NB4 (cell line): ENCODE measurements around the gene ALPK3.

Experiments used
- DNase-seq: peaks from one replicate; pipeline ENCODE4 v3.0.0; 2010; ENCODE audit warnings: low read depth
- H3K4me3 ChIP-seq: one replicate; pipeline ENCODE4 v1.5.1; 2011; ENCODE audit warnings: mild to moderate bottlenecking, low read depth, low read length, moderate library complexity
- CTCF ChIP-seq: IDR thresholded peaks from one replicate; pipeline ENCODE4 v1.5.1; 2012; ENCODE audit warnings: low read depth, low read length
- MYC ChIP-seq: IDR thresholded peaks from 2 replicates; pipeline ENCODE4 v1.6.1; 2011; ENCODE audit warnings: low read depth, low read length
- POLR2A ChIP-seq: IDR thresholded peaks from 2 replicates; pipeline ENCODE4 v1.6.1; 2011; ENCODE audit warnings: mild to moderate bottlenecking; ENCODE audit not compliant: insufficient read length; ENCODE audit errors: extremely low read depth
- TF ChIP-seq, protein P1 (sequence below): IDR thresholded peaks from 2 replicates; pipeline ENCODE4 v1.6.1; 2011; ENCODE audit warnings: low read depth, low read length

Gene ALPK3

DNA sequence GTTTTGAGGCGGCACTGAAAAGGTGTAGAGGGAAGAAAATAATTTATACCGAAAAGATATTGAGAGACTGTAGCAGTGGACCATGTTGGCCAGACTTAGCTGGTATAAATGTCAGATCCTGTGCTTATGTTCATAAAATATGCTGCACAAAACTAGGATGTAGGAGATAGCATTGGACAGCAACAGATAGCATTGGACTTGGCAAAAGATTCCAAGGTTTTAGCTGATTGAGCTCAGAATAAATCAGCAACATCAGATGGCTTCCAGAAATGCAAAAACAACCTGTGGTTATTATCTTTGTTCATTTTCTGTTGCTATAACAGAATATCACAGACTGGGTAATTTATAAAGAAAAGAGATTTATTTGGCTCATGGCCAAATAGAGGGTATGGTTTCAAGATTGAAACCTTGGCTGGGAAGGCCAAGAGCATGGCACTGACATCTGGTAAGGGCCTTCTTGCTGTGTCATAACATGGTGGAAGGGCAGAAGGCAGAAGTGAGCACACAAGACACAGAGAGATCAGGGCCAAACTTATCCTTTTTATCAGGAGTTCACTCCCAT, 102.0 kb downstream of the ALPK3 start:
- H3K4me3 ChIP-seq = no peak overlapping the region
- no peak for TF ChIP-seq CTCF
- TF ChIP-seq, protein P1, sequence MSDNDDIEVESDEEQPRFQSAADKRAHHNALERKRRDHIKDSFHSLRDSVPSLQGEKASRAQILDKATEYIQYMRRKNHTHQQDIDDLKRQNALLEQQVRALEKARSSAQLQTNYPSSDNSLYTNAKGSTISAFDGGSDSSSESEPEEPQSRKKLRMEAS = no peak
- TF ChIP-seq MYC = no peak
- TF ChIP-seq POLR2A = no peak
- DNase-seq = no peak

- no peak for DNase-seq
- H3K4me3 ChIP-seq = no peak overlapping the region
- no peak for TF ChIP-seq POLR2A
- TF ChIP-seq MYC = no peak
- TF ChIP-seq, protein P1 = no peak
- no peak for TF ChIP-seq CTCF
Measured at GRCh38 chr15:84921121-84921520, 104.0 kb downstream of the ALPK3 start.

DNA sequence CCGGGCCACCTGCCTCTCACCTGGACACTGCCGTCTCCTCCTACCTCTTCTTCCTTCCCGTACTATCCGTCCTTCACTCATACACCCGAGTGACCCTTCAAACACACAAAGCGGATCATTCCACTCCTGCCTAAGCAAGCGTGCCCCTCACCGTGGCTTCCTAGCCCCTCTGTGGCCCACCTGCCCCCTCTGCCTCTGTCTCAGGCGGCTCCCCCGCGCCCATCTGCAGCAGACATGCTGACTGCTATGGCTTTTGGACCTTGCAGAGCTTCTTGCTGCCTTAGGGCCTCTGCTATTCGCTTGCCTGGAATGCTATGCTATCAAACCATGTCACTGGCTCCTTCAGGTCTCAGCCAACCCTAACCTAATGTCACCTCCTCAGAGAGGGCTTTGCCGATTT, 105.4 kb downstream of the ALPK3 start:
- DNase-seq = no peak
- TF ChIP-seq, protein P1 = no peak
- TF ChIP-seq MYC (no peak), POLR2A (no peak), CTCF (no peak)
- no peak overlapping the region for H3K4me3 ChIP-seq
